C4-2B (cell line): ENCODE measurements around the gene LETM1.

ENCODE experiments used
- H3K27ac ChIP-seq: fragments of 450-650 bp; 2 replicates; pipeline ENCODE4 v1.5.1; 2017
- CTCF ChIP-seq: fragments of 450-650 bp; conservative IDR thresholded peaks from 2 replicates; pipeline ENCODE4 v1.5.1; 2017; ENCODE audit warnings: mild to moderate bottlenecking
- ZFX ChIP-seq: fragments of 450-650 bp; IDR thresholded peaks from 2 replicates; pipeline ENCODE4 v1.6.1; 2017

LETM1 gene

DNA sequence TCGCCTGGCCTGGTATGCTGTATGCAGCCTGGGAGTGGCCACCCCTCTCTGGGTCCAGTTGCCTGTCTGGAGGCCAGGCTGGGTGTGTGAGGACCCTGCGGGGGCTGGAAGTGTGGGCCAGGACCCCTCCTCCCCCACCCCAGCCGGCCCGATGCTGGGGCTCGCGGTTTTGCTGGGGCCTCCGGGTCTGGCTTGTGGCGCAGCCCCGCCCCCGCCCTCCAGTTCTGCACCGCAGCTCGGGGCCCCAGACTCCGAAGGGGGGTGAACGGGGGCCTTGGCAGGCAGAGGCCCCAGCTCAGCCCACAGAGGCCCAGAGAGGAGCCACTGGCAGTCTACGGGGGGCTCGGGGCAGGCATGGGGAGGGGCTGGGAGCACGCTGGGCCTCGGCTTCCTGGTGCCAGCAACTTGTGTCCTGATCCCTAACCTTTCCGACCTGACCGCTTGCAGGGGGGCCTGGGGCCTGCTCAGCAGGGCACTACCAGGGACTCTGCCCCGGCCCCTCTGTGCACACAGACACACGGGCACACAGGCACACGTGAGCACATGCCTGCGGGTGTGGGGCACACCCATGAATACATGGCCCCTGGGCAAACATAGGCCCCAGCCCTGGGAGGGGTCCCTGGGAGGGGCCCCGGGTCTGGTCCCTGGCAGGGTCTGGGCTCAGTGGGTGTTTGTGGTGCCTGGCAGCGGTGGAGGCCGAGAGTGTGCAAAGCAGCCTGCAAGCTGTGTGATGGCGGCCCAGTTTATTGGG is 84.2 kb downstream of the LETM1 start:
- TF ChIP-seq CTCF, result no peak
- TF ChIP-seq ZFX, result no peak
- no peak overlapping the region for H3K27ac ChIP-seq

- no peak overlapping the region for H3K27ac ChIP-seq
- TF ChIP-seq CTCF (no peak), ZFX (no peak)
Observed at GRCh38 chr4:1770791-1771231, 85.1 kb downstream of the LETM1 start.

DNA sequence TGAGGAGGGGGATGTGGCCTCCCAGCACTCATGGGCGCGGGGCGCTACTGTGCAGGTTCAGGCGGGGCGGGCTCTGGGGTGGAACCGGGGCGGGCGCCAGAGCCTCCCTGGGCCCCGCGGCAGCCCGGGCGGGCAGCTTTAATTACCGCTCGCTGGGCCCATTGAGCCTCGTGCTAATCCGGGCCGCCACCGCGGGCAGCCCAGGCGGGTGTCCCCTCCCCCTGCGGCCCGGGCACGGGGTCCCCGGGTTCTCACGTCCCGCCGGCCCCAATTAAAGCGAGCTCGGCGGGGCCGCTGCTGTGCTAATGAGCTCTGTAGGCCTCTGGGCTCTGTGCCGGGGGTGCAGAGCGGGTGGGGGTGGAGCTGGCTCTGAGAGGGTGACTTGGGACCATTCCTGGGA is 85.7 kb downstream of the LETM1 start:
- TF ChIP-seq CTCF (no peak), ZFX (no peak)

GRCh38 chr4:1769692-1770091 is 86.3 kb downstream of the LETM1 start:
- H3K27ac ChIP-seq, result no peak overlapping the region
- no peak for TF ChIP-seq ZFX
- no peak for TF ChIP-seq CTCF

More for the DNA sequence above, 85.7 kb downstream of the LETM1 start:
- H3K27ac ChIP-seq, result no peak overlapping the region

GRCh38 chr4:1768367-1769034 is 87.5 kb downstream of the LETM1 start:
- TF ChIP-seq ZFX (no peak), CTCF (no peak)
- H3K27ac ChIP-seq, result no peak overlapping the region

- TF ChIP-seq CTCF (no peak; the same call in 1 of the 2 replicates), ZFX (no peak)
- no peak overlapping the region for H3K27ac ChIP-seq
Observed at GRCh38 chr4:1767770-1768366, 88.1 kb downstream of the LETM1 start.
